ENCODE data around the gene BCAR1.
A peak's percentile ranks its signal among the peaks of the same experiment; 100 is the strongest.
"Not testable (repeated sequence)": the region's sequence is repeated elsewhere in the genome, so short reads cannot be mapped to it uniquely, and the experiment has no call there.

Gene BCAR1, protein sequence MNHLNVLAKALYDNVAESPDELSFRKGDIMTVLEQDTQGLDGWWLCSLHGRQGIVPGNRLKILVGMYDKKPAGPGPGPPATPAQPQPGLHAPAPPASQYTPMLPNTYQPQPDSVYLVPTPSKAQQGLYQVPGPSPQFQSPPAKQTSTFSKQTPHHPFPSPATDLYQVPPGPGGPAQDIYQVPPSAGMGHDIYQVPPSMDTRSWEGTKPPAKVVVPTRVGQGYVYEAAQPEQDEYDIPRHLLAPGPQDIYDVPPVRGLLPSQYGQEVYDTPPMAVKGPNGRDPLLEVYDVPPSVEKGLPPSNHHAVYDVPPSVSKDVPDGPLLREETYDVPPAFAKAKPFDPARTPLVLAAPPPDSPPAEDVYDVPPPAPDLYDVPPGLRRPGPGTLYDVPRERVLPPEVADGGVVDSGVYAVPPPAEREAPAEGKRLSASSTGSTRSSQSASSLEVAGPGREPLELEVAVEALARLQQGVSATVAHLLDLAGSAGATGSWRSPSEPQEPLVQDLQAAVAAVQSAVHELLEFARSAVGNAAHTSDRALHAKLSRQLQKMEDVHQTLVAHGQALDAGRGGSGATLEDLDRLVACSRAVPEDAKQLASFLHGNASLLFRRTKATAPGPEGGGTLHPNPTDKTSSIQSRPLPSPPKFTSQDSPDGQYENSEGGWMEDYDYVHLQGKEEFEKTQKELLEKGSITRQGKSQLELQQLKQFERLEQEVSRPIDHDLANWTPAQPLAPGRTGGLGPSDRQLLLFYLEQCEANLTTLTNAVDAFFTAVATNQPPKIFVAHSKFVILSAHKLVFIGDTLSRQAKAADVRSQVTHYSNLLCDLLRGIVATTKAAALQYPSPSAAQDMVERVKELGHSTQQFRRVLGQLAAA

DNA sequence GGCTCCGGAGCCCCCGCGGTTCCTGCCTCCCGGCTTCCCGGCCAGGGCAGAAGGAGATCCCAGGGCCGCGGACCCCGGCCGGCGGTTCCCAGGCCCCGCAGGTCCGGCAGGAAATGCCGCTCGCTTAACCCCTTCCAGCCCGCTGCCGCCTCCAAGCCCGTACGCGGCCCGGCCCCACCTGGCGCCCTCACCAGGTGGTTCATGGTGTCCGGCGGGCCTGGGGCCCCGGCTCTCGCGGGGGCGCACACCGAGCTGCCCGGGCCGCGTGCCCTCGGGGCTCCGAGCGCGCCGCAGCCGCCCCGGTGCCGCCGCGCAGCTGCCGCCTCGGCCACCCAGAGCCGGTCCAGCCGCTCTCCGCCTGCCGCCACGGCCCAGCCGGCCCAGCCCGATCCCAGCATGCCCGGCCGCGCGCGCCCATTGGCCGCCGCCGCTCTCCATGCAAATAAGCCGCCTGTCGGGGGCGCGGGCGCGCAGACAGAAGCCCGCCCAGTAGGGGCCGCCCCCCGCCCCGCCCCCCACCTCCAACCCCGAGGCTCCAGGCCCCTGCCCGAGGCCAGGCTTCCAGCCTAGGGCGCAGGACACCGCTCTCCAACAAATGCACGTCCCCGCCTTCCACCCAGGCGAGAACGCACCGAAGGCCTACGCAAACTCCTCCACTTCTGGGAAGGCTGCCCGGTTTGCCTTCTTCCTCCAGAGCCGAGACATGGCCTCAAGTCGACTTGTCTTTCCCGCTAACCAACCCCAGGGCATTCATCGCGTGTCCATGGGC is at the start of gene BCAR1:
TSS of gene BCAR1 (minus strand) at position 345 of the 769 bp plus-strand sequence. CDS start at position 203, 142 bp downstream.
- DNase-seq = no peak

DNA sequence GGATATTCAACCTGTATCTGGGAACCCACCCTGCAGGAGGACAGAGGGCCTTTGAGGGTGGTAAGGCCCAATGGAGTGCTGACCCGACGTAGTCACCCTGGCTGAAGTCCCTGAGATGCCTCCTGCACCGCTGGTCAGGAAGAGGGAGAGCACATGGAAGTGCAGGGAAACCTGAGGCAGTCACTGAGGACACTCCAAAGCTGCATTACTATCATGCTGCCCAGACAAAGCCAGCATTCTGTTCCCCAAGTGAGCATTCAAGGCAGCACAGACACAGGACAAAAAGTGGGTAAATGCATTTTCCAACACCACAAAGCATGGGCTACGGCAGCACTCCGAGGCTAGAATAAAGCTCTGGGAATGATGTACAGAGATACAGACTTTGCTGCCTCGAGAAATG is 46.8 kb upstream of the BCAR1 start:
- no peak for DNase-seq

DNA sequence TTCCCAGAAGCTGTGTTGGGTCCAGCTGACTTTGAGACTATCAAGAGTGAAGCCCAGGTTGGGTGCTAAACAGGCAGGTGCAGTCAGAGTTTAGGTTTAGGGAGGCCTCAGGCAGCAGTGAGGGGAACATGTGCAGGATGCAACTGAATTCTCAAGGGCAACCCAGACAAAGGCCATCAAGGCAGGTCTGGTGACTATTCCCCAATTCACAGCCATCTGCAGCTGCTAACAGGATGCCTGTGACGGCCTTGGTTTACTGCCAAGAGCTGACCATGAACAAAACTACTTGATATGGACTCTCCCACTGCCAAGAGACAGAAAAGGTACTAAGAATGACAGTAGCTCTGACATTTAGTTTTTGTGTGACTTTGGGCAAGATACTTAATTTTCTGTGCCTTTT is 45.2 kb upstream of the BCAR1 start:
- no peak for DNase-seq

DNA sequence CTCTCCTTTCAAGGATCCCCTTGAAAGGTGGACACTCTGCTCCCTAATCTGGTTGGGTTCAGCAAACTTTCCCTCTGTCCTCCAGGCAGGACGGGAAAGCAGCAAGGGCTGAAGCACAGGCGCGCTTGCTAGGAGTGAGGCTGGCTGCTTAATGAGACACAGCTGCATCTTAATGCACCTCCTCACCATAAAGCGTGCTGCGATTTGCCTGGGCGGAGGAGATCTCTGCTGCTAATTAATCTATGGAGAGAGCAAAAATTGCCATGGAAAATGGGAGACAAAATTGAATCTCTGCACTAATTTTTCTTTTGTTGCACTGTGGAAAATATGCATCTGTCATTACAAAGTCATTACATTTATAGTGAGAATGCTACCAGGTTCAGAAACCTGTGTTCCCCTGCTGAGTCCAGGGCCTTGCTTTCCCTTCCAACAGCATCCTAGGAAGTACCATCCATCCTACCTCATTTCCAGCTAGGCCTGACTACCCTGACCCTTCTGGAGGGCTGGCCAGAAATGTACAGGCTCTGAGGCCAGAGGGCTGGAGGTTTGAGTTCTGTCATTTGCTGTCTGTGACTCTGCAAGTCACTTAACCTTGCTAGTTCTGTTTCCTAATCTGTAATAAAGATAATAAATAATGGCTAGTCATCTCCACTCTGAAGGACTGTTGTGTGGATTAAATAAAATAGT is 43.5 kb upstream of the BCAR1 start:
- no peak for DNase-seq

DNA sequence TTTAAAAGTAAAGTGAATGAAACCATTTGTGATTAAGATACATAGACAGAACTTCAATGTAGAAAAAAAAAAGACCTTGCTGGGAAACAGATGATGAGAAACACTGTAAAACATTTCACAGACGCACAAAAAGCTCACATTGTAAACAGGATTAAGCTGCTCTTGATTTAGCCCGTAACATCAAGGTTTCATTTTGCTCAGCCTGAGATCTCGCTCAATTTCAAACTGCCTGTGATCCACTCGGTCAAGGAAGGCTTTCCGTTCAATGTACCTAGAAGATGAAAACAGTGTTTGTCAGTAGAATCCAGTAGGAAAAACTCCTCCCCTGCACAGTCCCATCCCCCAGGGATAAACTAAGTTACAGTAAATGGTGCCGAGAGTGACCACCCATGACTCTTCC is 42.3 kb upstream of the BCAR1 start:
- DNase-seq = no peak

DNA sequence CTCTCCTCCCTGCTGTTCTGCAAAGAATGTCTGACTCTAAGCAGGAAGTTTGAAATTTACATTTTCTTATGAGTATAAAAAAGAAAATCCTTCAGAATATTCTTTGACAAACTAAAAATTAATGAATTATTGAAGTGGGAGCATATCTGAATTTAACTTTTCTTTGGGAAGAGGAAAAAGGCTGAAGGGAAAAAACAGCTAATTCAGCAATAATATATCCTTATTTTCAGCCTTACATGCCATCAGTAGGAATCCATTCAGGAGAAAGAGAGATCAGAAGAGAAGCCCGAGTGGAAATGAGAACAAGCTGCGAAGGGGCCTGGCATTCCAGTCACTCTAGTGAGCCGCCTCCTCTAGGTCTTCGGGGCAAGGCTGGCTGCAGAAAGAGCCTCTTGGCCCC is 41.7 kb upstream of the BCAR1 start:
- DNase-seq = no peak

DNA sequence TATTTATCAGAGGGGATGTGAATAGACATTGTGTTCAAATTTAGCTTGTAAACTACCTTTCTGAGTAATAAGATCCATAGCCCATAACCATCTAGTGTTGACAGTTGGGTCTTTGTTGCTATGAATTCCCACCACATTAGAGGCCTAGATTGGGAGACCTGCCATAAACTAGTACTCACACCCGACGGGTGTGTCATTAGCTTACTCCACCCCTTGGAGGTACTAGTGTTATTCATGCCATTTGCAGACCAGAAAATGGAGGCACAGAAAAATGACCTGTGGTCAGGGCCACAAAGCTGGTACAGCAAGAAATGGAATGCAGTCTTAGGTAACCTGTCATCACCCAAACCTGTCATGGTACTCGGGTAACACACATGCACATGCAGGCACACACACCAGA is 41.3 kb upstream of the BCAR1 start:
- DNase-seq = no peak

DNA sequence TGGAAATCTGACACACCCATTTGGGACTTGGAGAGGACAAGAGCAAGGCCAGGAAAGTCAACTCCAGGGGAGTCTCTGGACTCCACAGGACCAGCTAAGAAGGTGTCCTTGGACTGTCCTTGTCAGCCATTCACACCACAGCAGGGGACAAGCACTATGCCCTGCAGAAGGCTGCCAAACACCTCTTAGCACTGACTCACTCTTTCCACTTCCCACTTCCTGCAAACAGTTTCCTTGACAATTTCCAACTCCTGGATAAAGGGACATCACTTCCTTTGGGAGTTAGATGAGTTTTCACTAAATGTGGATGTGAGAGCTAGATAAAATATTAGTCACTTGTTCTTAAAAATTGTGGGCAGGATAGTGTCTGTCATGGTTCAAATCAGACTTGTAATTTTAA is 37.8 kb upstream of the BCAR1 start:
- DNase-seq = no peak

DNA sequence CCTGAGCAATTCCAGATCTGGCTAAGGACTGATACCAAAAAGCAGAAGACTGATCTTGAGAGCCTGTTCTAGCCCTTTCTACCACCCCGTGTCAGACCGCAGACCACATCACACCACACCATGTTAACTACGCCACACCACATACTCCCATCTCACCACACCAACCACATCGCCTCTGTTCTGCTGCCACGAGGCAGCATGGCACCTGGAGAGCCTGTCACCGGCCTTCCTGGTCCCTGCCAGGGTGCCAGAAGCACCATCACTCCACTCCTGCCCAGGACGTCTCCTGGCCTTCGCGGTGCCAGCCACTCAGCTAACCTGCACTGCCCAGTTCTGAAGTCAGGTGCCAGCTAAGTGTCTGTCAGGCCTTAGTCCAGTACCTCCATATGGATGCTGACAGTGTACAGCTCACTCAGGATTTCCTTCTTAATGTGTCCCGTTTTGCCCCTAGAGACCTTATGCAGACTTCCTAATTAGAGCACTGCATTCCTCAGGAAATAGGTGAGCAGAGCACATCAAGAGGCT is 37.2 kb upstream of the BCAR1 start:
- peak; percentile 51 for DNase-seq

DNA sequence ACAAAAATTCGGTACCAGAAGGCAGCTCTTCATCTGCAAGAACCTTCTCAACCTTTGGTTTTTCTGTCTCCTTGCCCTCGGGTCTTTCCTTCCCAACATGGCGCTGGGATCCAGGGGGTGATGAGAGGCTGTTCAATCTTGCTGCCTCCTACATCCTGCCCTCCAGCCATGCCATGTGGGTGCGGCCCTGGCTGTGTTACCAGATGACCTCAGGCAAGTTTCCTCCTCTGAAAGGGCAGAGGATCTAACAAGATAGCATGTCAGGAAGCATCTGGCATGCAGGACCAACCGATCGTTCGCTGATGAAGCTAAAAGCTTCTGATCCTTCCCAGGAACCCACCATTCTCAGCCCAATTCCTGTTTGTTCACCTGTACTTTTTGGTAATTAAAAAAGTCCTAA is 36.8 kb upstream of the BCAR1 start:
- DNase-seq = no peak

DNA sequence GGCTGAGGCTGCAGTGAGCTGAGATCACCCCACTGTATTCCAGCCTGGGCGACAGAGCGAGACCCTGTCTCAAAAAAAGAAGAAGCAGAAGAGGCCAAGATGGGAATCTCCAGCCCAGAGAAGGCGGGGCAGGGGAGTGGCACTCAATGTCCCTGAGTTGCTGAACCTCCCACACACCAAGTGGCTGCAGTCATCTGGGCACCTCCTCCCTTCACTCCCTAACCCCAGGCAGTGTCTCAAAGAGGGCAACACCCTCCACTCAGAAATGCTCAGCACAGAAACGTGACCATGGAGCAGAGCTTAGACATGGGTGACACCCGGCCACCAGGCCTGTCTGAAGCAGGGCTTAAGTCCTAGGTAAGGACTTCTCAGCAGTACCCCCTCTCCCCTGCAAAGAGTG is 36.3 kb upstream of the BCAR1 start:
- no peak for DNase-seq

DNA sequence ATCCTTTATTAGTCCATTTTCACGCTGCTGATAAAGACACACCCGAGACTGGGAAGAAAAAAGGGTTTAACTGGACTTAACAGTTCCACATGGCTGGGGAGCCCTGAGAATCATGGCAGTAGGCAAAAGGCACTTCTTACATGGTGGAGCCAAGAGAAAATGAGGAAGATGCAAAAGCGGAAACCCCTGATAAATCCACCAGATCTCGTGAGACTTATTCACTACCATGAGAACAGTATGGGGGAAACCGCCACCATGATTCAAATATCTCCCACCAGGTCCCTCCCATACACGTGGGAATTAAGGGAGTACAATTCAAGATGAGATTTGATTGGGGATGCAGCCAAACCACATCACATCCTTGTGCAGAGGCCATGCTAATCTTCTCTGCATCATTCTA is 35.0 kb upstream of the BCAR1 start:
- DNase-seq = no peak

DNA sequence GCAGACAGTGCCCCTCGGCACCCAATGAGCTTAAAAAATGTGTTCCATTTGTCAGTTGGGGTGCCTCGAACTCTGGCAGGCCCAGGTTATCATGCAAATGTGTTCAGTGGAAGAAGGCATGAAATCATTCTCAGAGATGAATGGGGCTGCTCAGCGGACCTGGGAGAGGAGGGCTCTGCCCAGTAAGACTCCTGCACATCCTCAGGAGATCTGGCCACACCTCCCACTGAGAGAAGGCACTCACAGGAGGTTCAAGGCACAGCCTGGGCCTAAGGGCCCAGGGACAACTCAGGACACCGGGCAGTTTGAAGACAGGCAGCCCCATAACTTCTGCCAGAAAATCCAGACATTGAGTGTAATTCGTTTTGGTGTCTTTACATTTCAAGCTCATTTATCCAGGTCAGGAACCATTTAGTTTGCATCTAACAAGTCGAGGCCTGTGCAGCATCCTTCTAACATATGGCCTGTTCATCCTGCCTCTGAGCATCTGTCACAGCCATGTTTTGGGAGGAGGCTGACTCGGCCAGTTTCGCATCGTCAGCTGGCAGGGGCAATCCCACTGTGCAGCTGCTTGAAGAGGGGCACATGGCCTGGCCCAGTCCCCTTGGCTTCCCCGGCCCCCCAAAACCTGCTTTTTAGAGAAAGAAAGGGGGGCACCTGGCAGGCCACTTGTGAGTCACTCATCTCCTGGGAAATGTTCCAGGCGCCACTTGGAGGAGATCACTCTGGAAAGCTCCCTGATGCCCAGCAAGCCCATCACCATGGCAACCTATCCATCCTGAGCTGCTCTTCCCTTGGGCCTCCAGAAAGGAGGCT is 31.2 kb upstream of the BCAR1 start:
- no peak for DNase-seq

DNA sequence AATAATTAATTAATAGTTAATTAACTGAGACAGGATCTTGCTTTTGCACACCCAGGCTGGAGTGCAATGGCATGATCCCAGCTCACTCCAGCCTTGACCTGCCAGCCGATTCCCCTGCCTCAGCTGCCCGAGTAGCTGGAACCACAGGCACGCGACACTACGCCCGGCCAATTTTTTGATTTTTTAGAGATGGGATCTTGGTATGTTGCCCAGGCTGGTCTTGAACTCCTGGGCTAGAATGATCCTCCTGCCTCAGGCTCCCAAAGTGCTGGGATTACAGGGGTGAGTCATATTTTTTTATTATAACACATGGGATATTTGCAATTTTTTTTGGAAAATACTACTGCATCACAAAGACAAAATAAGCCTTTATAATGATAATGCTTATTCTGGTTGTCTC is 30.4 kb upstream of the BCAR1 start:
- DNase-seq = no peak

DNA sequence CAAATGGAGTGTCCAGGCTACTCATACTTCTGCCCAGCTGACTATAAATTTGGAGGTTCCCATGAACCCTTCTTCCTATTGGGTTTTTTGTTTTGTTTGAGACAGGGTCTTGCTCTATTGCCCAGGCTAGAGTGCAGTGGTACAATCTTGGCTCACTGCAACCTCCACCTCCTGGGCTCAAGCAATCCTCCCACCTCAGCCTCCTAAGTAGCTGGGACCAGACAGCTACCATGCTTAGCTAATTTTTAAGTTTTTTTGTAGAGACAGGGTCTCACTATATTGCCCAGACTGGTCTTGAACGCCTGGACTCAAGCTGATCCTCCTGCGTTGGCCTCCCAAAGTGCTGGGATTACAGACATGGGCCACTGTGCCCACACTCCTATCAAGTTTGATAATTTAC is 29.6 kb upstream of the BCAR1 start:
- DNase-seq = not testable (repeated sequence)

DNA sequence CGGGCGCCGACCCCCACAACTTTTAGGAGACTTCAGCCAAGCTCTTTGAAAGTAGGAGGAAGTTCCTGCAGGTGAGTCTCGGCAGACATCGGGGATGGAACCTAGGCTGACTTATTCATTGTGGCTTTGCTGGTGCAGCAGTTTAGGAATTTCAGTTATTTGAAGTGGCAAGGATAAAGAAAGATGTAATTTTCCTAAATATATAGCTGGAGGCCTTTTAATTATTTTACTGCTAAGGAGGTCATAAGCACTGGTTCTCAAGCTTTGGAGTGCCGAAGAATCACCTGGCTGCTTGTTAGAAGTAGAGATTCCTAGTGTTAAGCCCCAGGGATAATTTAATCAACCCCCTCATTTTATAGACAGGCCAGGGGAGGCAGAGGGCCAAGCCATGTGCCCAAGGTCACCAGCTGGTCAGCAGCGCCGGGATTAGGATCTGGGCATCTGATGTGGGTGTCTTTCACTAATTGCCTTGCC is 28.9 kb upstream of the BCAR1 start:
- no peak for DNase-seq

DNA sequence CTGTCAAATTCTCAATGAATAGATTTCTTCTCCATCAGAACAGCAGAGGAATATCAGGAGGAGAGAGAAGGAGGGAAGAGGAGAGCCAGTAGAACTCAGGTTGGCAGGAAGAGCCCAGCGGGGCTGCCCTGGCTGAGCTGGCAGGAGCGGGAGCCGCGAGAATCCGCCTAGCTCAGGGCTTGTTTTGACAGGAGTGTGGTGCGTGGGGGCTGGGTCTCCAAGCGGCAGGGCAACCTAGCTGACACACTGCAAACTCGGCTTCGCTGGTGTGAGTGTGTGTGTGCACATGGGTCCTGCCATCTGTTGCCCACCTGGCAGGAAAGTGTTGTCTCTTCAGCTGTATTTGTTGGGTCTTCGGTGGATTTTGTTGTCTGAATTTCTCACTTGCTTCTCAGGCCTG is 27.9 kb upstream of the BCAR1 start:
- DNase-seq = no peak

DNA sequence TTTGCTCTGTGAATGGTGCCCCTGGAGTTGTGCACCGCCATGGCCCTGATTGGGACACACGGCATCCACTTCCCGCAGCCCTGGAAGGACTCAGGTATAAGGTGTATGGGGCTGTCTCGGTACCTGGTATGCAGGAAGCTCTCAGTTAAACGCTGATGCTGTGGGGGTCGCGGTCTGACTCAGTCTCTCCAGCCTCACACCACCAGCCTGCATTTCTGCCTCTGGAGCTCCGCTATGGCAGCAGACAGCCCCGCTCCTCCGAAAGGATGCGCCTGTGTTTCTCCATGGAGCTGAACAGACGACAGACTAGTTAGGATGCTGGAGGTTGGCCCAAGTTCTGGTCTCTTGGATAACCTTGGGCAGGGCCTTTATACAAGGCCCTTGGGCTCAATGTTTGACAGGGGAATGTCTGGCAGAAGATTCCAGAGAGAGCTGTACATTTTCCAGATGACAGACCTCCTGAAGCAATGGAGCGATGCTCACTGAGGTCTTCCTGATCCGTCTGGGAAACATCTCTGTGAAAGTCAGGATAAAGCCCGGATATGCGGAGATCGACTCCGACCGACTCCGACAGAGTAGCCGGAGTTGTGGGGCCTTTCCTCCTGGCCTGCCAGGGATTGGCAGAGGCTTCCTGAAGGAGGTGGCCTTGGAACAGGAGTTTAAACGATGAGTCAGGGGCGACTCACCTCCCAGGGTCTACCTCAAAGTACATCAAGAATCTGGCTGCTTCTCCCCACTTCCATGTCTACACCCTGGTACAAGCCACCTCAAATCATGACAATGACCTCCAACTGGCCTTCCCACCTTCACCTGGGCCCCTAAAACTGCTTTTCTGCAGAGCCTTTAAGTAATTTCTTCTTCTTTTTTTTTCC is 21.9 kb upstream of the BCAR1 start:
- no peak for DNase-seq

DNA sequence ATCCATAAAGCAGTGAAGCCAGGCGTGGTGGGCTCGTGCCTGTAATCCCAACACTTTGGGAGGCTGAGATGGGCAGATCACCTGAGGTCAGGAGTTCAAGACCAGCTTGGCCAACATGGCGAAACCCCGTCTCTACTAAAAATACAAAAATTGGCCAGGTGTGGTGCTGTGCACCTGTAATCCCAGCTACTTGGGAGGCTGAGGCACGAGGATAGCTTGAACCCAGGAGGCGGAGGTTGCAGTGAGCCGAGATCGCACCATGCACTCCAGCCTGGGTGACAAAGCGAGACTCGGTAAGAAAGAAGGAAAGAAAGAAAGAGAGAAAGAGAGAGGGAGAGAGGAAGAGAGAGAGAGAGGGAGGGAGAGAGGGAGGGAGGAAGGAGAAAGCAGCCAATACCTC is 21.2 kb upstream of the BCAR1 start:
- not testable (repeated sequence) for DNase-seq

DNA sequence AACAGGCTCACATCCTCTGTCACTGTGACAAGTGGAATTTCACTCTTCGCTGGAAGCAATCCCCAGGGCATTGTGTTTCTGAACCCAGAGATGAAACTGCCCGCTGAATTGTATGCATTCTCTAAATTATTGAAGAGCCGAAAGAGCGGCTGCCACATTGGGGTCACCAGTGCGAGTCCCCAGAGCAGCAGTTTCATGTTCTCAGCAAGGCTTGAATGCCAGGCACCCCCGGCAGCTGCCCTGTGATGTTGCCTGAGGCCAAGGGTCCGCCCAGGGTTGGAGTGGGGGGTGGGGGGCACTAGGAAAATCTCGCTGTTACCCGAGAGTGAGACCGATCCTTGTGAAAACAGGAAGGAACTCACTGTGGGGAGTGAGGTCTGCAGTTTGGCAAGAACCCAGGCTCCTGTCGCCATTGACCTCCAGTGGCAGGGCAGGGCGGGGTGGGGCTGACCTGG is 20.7 kb upstream of the BCAR1 start:
- DNase-seq = no peak

Measured in activated naive CD4-positive, alpha-beta T cell treated with anti-CD3 and anti-CD28 coated beads, Interleukin-2, amount 50 U/mL, for 16 hours (primary cell).